Nephron progenitor cell (in vitro differentiated cells): ENCODE results near the gene ME1.
A peak's percentile ranks its signal among the peaks of the same experiment; 100 is the strongest.

Experiments used
- DNase-seq: peaks from one replicate; pipeline ENCODE4 v3.0.0; 2021
- H3K27ac Mint-ChIP-seq: 2 replicates; pipeline ENCODE4 v1.8.0; 2021; ENCODE audit warnings: mild to moderate bottlenecking, moderate library complexity, mixed read lengths
- H3K27me3 Mint-ChIP-seq: 2 replicates; pipeline ENCODE4 v1.8.0; 2021; ENCODE audit warnings: mild to moderate bottlenecking, low read depth, mixed read lengths; ENCODE audit not compliant: poor library complexity
- H3K36me3 Mint-ChIP-seq: 2 replicates; pipeline ENCODE4 v1.8.0; 2021; ENCODE audit warnings: low read depth, mixed read lengths
- H3K4me1 Mint-ChIP-seq: 2 replicates; pipeline ENCODE4 v1.8.0; 2021; ENCODE audit warnings: mixed read lengths
- H3K4me3 Mint-ChIP-seq: 2 replicates; pipeline ENCODE4 v1.8.0; 2021; ENCODE audit warnings: mild to moderate bottlenecking, moderate library complexity, mixed read lengths
- H3K9me3 Mint-ChIP-seq: 2 replicates; pipeline ENCODE4 v1.8.0; 2021; ENCODE audit warnings: mild to moderate bottlenecking, moderate library complexity, mixed read lengths
- TF ChIP-seq, protein P1 (sequence below): fragments of 200-600 bp; sonication (generic); IDR thresholded peaks from 2 replicates; pipeline ENCODE4 v1.5.0; 2021; ENCODE audit warnings: antibody characterized with exemption

ME1 gene

DNA sequence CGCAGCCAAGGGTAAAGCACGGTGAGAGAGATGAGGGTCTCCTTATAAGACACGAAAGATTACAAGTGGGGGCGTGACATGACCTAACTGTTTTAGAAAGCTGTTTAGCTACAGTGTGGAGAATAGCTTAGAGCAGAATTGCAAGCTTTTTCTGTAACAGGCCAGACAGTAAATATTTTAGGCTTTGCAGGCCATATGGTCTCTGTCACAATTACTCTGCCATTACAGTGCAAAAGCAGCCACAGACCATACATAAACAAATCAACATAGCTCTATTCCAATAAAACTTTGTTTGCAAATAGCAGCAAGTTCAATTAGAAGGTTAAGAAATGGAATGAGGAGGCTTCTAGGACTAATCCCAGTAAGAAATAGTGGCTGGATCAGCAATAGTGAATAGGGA is 254.6 kb downstream of the ME1 start:
- no peaks in the 10 kb centered on the region for H3K27me3 Mint-ChIP-seq
- peak overlapping the region; percentile 67 for H3K27ac Mint-ChIP-seq
- H3K4me3 Mint-ChIP-seq = no peak overlapping the region
- no peak for DNase-seq
- no peaks in the 10 kb centered on the region for H3K4me1 Mint-ChIP-seq
- H3K36me3 Mint-ChIP-seq = peaks cover 60% of the 10 kb centered on the region
- no peaks in the 10 kb centered on the region for H3K9me3 Mint-ChIP-seq
- TF ChIP-seq, protein P1, sequence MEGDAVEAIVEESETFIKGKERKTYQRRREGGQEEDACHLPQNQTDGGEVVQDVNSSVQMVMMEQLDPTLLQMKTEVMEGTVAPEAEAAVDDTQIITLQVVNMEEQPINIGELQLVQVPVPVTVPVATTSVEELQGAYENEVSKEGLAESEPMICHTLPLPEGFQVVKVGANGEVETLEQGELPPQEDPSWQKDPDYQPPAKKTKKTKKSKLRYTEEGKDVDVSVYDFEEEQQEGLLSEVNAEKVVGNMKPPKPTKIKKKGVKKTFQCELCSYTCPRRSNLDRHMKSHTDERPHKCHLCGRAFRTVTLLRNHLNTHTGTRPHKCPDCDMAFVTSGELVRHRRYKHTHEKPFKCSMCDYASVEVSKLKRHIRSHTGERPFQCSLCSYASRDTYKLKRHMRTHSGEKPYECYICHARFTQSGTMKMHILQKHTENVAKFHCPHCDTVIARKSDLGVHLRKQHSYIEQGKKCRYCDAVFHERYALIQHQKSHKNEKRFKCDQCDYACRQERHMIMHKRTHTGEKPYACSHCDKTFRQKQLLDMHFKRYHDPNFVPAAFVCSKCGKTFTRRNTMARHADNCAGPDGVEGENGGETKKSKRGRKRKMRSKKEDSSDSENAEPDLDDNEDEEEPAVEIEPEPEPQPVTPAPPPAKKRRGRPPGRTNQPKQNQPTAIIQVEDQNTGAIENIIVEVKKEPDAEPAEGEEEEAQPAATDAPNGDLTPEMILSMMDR = no peak

DNA sequence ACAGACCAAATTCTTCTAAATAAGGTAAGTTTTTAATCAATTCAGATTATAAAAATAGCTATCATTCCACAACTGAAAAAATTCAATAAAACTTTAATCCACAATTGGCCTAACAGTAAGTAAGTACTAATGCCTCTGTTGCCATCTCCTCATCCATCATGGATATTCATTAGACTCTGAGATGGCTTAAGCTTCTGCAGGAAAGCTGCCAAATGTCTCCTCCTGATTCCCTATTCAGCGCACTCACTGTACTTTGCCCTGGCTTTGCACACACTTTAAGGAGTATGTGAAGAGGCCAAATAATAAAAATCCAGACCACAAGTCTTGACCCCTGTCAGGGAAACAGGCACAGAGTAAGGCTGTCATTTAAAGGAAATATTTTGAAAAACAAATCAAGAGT is 261.3 kb downstream of the ME1 start:
- Mint-ChIP-seq H3K27ac (no peak overlapping the region), H3K36me3 (peaks cover 83% of the 10 kb centered on the region), H3K4me1 (no peaks in the 10 kb centered on the region)

DNA sequence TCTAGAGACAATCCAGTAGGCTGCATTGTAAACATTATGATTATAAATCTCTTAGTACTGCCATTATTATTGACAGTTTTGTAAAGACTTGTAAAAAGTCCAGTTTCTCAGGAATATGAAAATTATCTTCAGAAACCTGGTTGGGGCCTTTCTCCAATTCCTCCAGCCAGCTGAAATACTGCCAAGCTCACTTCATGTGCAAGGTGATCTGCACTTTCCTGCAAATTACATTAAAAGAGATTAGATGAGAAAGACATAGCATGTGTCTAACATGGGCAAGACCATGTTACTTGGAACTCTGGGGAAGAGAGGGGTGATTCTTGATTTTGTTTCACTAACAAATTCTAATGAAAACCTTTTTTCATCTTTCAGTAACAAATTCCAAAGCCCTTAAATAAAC is 261.7 kb downstream of the ME1 start:
- no peak for DNase-seq
- Mint-ChIP-seq H3K4me3 (no peak overlapping the region), H3K27ac (no peak overlapping the region), H3K36me3 (peaks cover 82% of the 10 kb centered on the region), H3K27me3 (no peaks in the 10 kb centered on the region), H3K4me1 (no peaks in the 10 kb centered on the region), H3K9me3 (no peaks in the 10 kb centered on the region)
- TF ChIP-seq, protein P1 = no peak

More for the DNA sequence above, 261.3 kb downstream of the ME1 start:
- DNase-seq = no peak
- H3K9me3 Mint-ChIP-seq = no peaks in the 10 kb centered on the region
- TF ChIP-seq, protein P1 = no peak
- H3K4me3 Mint-ChIP-seq = no peak overlapping the region
- no peaks in the 10 kb centered on the region for H3K27me3 Mint-ChIP-seq

DNA sequence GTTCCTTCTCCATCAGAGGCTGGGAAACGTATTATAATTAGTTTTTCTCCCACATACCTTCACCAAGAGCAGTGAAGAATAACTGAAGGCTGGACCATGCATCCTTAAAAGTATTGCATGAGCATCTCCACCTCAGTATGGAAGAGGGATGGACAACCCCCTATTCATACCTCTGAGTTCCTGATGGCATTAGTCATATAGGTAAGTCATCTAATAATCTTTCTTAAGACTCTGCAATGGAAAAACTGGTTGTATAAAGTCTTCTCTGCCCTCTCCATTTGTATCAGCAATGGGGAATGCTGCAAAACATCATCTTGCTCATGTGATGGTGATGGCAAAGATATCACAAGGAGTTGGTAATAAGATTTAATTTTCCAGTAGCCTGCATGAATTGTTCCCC is 262.3 kb downstream of the ME1 start:
- Mint-ChIP-seq H3K27ac (no peak overlapping the region), H3K4me1 (no peaks in the 10 kb centered on the region), H3K36me3 (peaks cover 78% of the 10 kb centered on the region), H3K4me3 (no peak overlapping the region), H3K9me3 (no peaks in the 10 kb centered on the region), H3K27me3 (no peaks in the 10 kb centered on the region)
- DNase-seq = no peak
- TF ChIP-seq, protein P1 = no peak

DNA sequence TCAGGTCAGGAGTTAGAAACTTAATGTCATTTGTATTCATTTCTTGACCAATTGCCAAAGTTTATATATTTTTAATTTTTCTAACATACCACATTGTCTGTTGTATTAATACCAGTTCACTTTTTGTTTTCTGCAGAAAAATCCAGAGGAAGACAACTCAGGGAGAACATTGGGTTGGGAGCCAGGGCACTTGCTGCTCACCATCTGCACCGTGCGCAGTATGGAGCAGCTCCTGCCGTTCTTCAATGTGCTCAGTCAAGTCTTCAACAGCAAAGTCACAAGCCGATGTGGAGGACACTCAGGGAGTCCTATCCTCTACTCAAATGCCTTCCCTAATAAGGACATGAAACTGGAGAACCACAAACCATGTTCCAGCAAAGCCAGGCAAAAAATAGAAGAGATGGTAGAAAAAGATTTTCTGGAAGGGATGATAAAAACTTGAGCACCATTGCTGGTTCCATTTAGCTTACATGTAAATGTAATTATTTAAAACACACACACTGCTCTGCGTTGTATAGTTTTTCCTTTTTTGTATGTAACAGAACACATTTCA is 263.0 kb downstream of the ME1 start:
- H3K27me3 Mint-ChIP-seq = no peaks in the 10 kb centered on the region
- no peak overlapping the region for H3K27ac Mint-ChIP-seq
- H3K9me3 Mint-ChIP-seq = no peaks in the 10 kb centered on the region
- no peaks in the 10 kb centered on the region for H3K4me1 Mint-ChIP-seq
- no peak overlapping the region for H3K4me3 Mint-ChIP-seq
- no peak for DNase-seq
- H3K36me3 Mint-ChIP-seq = peaks cover 71% of the 10 kb centered on the region
- TF ChIP-seq, protein P1 = no peak
